ENCODE measurements around the gene ASF1A.

ASF1A gene

DNA sequence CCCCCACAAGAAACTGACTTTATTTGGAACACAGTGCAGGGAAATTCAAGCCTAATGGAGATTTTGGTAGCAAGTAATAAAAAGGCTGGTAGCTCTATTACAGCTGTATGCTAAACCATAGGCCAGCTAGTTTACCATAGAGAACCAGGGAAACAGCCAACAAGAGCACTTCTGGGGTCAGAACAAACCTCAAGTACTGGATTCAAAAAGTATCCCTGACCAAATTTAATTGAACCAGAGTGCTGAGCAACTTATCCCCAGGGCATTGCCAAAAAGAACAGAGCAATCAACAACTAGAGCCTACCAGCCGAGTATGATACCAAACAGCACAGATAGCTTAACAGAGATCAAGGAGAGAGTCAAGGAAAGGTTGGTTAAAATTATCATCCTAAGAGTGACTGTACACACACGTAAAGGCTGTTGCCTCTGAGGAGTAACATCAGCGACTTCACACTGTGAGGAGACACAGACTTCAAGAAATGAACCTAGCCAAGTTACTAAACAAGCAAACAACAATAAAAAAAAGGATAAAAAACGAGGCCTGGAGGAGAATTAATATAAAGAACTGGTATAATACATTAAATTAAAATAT, 11.5 kb upstream of the ASF1A start:
- no peak for DNase-seq

DNA sequence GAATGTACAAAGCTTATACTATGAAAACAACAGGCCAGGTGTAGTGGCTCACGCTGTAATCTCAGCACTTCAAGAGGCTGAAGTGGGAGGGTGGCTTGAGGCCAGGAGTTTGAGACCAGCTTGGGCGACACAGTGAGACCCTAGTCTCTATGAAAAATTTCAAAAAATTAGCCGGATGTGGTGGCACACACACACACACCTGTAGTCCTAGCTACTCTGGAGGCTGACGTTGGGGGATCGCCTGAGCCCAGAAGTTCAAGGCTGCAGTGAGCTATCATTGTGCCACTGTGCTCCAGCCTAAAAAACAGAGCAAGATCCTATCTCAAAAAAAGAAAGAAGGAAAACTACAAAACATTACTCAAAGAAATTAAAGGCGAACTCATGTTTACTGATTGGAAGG, 7.3 kb upstream of the ASF1A start:
- DNase-seq: no peak

DNA sequence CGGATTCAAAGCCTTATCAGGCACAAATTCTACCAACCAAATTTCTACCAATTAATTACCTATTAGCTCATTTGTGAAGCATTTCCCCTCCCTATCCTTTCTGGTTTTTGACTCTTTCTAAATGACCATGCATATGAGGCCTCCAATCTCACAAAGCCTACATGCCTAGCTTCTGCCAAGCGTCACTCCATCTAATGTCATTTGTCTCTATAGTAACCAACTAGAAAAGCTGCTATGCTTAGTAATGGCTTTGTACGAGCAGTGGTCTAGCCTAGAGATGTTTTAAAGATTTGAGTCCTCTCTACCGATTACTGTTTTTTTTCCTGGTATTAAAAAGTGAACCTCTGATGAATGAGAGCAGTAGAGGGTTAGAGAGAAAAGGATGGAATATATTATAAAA, 4.8 kb upstream of the ASF1A start:
- DNase-seq: no peak

DNA sequence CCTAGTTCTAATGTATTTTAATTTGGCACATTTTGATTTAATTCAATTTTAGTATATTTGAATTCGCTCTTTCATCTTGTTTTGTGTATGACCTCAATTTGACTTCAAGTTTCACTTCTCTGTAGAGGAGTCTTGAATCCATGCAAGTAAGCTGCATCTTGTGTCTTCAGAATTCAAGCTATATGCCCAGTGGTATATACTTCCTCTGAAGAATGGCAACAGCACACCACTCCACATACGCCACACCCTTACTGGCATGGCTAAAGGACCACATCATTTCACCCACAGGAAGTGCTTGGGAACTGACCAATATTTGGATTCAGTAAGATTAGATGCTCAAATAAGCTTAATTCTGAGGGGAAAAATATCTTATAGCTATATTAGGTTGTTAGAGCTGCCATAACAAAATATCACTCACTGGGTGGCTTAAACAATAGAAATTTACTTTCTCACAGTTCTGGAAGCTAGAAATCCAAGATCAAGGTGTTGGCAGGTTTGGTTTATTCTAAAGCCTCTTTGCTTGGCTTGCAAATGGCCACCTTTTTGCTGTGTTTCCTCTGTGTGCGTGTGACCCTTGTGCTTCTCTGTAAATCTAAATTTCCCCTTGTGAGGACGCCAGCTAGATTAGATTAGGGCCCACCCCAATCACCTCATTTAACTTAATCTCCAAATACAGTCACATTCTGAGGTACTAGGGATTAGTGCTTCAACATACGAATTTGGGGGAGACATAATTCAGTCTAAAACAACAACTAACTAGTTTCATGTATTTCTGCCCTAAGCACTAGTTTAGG, 2.8 kb upstream of the ASF1A start:
- DNase-seq: no peak

DNA sequence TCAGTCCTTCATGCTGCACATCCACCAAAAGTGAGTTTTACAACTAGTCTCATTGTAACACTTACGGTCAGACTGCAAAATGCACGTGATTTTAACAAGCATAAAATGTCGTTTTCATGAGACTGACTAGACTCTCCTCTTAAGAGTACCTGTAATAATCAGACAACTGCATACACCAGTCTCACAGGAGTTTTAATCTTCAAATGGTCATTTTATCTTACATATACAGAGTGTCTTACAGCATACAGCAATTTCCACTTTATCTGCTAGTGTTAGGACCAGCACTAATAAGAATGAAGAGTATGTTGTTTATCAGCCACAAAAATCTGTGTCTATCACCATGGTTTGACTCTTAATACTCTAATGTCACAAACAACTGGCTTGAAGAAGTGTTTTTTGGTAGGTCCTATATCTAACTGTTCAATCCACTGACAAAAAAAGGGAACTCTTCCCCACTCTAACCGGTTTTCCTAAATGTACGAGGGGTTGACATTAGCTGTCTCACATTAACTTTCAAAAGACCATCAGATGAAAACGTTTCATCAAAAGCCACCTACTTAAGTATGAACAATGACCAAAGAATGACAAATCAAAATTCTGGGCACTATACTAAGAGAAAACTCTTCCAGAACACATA, 1.5 kb upstream of the ASF1A start:
- DNase-seq: no peak

DNA sequence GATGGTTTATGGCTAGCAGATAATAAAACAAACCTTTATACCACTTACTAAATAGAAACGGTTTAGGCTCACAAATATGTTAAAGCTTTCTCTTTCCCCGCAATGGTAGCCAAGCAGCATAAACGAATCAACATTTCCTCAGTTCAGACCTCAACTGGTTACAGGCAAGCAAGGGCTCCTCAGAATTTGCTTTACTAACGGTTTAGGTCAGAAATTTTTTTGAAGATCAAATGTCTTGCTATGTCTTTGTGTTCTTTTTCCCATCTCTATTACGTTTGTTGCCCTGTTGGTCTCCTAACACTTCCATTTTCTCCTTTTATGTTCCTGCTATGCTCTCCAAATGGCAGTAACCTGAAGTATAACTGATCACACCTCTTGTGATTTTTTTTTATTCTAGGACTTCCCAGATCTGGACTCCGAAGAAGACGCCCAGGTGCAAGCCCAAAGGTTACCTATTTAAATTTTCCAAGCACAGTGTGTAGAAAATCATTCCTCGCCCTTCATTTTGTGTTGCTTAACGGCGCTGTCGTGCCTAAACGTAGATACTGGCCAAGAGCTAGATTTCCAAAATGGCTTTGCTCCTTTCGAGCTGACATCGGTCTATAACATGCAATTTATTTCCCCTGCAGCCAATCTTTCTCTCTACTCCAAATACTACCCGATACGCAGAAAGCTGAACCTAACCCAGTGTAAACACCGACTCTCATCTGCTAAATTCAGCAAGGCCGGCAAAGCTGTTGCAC, 717 bp upstream of the ASF1A start:
- peak; percentile 19 for DNase-seq

DNA sequence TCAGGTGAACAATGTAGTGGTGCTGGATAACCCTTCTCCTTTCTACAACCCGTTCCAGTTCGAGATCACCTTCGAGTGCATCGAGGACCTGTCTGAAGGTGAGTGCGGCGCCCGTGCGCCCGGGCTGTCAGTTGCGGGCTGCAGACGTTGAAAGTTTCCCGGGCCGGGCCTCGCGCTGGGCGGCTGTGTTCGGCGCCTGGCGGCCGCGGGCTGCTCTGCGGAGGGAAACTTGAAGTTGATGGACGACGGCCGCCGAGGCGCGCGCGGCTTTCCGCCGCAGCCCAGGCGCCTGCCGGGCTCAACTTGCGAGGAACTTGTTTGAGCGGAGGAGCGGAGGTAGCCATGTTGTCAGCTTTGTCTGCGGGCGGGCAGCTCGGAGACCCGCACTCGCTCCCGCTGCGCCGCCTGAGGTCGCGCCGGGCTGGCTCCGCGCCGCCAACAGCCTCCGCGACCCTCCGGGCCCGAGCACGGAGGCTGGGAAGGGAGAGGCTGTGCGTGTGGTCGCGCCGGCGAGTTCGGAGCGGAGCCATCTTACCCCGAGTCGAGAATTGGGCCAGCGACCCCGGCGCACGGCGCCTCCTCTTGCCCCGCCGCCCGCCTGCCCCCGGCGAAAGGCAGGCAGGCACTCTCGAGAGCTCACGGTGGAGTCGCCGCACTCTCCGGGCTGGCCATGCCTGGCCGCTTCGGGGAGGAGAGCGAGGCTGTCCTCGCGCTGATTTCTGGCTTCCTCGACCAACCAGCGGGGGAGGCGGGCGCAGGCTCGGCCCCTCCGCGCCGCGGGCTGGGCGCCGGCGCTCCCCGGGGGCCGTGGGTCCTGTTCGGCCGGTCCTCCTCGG, 691 bp downstream of the ASF1A start:
- peak; percentile 56 for DNase-seq

DNA sequence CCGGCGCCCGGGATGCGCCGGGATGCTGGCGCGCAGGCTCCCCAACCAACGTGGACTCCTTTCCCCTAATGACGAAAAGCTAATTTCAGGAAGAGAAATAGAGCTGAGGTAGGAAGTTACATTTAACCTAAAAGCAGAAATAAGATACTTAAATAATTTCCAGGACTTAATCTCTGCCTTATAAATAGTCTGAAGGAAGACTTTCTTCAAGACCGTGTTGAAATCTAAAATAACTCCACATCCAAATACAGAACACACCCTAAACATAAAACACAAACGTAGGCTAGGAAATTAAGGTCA, 1.3 kb downstream of the ASF1A start:
- no peak for DNase-seq

DNA sequence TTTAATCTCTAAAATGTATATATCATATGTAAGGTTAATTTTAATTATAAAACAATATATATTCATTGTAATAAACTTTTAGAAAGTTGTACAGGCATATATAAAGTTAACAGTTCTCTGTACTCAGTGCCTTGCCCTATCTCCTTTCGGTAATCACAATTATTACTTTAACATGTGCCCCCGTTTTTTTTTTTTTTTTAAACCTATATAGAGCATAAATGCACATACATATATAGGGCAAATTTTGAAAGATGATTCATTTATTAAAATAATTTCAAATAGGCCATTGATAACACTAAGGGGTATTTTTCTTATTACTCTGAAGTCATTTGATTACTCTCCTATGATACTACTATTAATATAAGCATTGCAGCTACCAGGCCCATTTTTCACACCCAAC, 1.9 kb downstream of the ASF1A start:
- DNase-seq: no peak

DNA sequence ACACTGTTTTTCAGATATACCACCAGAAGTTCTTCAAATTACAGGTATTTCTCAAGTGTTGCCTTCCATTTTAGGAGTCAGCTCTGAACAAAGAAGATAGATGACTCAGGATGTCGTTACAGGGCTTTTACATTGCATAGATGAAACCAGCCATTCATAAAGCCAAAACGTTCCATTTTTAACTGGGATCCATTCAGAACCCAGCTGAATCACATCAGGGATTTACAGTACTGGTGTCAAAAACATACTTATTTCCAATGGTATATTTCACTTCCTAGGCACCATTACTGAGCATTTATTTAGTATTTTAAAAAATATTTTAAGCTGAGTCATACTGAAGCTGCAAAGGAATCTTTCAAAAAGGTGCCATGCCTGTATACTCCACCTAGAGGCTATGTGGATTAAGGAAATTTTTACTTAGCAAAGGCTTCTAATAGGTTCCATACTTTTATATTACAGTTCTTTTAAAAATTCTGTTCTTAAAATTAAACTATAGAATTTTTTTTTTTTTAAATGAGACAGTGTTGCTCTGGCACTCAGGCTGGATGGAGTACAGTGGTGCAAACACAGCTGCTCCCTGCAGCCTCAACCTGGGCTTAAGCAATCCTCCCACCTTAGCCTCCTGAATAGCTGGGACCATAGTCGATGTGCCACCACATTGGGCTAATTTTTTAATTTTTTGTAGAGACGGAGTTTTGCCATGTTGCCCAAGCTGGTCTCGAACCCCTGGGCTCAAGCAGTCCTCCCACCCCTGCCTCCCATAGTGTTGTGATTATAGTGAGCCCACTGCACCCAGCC, 2.6 kb downstream of the ASF1A start:
- no peak for DNase-seq

DNA sequence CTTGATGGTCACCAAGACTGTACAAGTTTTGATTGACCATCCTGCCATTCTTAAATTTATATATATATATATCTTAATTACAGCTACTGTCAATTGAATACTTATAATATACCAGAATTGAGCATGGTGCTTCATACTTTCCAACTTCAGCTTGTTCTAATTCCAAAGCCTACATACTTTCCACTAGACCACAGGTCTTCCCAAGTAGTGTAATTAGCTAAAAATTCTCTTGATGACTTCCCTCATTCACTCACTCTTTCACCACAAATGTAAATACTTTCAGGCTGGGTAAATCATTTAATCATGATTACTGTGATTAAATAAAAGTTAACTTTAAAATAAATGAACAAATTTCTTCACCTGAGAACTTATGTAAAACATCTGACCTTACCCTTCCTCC, 3.4 kb downstream of the ASF1A start:
- DNase-seq: no peak

DNA sequence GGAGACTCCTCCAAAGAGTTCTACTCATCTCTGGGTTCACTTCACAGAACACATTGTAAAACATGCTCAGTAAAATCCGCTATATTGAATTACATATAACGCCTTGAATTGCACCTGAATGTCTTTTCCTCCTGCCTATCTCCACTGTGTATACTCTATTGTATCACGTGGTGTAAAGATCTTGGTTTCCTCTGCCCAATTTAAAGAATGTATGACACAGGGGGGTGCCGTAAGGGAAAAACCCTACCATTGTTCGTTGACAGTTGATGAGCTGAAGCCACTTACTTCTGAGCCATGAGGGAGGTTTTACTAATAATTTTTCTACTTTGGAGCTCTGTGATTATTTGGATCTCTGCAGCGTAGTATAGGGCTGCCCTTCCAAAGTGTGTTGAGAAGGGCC, 6.0 kb downstream of the ASF1A start:
- DNase-seq: no peak

DNA sequence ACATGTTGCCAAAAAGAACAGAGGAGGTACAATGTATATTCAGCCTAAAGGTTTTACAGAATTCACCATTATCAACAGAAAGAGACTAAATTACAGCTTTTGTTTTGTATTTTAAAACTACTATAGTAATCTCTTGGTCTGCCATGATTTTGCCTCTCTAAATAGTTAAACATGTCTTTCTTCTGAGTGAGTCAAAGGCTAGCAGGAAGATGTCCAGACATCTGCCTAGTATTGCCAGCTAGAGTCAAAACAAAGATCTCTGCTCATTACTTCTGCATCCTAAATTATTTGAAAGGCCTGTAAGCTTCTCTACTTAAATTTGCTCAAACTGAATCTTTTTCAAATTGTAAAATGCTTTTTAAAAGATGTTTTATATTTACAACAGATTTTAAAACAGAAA, 8.8 kb downstream of the ASF1A start:
- no peak for DNase-seq

DNA sequence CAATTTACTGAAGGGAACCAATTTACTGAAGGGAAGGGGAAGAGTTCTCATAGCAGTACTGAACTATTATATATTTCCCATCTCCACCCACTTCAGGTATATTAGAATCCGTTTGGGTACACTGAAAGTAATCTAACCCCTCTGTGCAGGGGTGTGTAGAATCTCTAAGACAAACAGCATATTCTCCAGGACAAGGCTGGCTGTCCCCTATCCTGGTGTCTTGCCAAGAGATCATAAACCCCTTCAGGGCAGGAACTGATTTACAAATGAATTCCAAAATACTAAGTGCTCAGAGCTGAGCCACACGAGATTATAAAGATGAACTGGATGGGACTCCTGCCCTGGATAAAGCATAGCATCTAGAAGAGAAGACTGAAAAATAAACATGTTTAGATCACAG, 9.2 kb downstream of the ASF1A start:
- DNase-seq: no peak

DNA sequence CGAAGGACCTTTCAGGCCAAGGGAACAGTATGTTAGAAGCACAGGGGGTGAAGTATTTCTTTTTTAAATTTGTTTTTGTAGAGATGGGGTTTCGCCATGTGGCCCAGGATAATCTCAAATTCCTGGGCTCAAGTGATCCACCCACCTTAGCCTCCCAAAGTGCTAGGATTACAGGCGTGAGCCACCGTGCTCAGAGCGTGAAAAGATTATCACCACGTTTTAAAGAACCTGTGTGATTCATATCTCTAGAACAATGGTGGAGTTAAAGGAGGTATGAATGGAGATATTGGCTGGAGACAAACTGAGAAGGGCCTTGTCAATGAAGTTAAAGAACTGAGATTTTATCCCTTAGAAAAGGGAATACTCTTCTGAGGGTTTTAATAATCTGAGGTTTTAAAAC, 9.7 kb downstream of the ASF1A start:
- no peak for DNase-seq

DNA sequence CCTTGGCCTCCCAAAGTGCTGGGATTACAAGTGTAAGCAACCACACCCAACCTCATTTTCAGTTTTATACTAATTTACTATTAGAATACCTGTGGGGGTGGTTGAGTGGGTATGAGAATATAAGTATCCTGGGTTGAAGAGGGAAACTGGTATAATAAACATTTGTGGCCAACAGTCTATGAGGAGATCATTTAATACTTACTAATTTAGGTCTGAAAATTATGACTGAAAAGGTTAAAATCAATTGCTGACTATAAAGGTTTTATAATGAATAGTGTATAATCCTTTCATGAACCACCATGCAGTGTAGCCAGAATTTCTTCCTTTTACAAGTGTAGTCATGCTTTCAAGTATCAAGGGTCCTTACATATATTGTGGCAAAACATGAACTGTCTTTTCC, 11.1 kb downstream of the ASF1A start:
- DNase-seq: no peak

DNA sequence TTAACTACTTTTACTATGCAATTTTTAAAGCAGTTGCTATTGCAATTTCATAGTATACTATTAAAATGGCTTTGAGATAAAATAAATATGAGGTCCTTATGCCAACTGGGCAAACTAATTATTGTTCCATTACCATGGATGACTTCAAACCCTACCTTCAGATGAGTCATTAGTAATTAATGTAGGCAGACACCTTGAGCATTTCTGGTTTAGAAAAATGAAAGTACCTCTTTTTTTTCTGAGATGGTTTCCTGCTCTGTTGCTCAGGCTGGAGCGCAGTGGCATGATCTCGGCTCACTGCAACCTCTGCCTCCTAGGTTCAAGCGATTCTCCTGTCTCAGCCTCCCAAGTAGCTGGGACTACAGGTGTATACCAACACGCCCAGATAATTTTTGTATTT, 11.9 kb downstream of the ASF1A start:
- no peak for DNase-seq

DNA sequence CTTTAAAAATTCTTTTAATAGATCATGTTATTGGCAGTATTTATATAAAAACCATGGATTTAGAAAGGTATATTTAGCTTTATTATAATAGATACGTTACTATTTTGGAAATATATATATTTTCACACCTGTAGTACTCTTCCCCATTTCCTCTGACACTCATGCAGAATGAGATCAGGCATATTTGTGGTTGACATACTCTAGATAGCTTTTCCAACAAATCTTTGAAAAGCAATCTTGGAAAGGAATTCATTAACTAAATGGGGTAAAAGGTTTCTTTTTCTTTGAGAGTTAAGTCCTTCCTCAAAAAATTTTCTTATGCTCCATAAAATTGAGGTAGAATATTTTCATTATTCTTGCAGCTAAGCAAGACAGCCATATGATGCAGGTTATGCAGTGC, 14.5 kb downstream of the ASF1A start:
- no peak for DNase-seq

DNA sequence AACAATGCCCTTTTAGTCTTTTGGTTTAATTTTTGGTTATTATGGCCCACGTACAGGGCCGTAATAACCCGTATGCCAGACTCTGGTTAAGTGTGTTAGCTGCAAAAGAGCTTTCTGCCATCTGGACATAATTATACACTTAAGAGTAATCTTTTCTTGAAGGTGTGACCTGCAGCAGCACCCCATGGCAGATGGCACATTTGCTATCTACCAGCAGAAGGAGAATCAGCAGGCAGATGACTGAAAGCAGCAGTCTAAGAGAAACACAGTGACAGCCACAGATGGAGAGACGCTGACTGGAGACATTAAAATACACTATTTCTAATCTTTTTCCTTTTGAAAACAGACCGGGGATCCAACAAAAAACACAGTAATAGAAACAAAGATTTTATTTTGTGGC, 18.7 kb downstream of the ASF1A start:
- DNase-seq: no peak

DNA sequence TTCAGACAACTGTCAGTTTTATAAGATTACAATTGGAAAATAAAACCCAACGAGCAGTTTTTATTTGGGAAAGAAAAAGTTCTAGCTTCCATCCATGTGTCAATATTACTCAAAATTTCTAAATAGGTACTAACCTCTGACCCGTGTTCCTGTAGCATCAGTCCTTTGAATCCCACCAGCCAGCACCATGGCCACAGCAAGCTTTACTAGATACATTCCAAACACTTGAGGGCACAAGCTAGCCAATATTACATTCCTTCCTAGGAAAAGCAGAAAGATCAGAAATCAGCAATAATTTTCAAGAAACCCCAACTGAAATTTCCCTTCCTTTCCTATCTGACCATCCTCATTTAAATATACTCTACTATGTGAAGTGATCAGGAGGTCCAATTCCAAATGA, 19.2 kb downstream of the ASF1A start:
- no peak for DNase-seq

DNA sequence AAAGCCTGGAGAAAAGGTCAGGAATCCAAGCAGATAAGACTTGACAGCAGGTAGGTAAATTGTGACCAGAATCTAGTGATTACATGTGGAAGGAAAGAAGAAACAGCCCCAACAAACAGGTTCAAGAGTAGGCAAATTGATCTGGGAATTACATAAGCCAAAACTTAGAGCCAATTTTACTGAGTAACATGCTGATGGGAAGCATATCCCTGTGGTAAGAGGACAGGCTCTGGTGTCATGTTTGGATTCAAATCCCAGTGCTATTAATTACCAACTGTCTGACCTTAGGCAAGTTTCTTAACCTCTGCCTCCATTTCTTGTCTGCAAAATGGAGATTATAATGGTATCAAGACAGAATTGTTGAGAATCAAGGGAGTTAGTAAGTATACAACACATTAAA, 20.6 kb downstream of the ASF1A start:
- no peak for DNase-seq
